IPS-NIHi7 (cell line): ENCODE data around the gene GRAP.
A peak's percentile ranks its signal among the peaks of the same experiment; 100 is the strongest.

ENCODE experiments used
- DNase-seq: peaks from one replicate; pipeline ENCODE4 v3.0.0; 2012; ENCODE audit warnings: mixed read lengths; ENCODE audit errors: extremely low spot score

The GRAP gene

GRCh38 chr17:18984273-18985114 is 62.3 kb downstream of the GRAP start:
- no peak for DNase-seq

GRCh38 chr17:18981642-18982424 is 64.9 kb downstream of the GRAP start:
- DNase-seq: peak; percentile 56

GRCh38 chr17:18981335-18981641 is 65.5 kb downstream of the GRAP start:
- no peak for DNase-seq

GRCh38 chr17:18980682-18981334 is 65.9 kb downstream of the GRAP start:
- peak; percentile 38 for DNase-seq

GRCh38 chr17:18978655-18979054 is 68.1 kb downstream of the GRAP start:
- DNase-seq: no peak

- DNase-seq: no peak
Measured at GRCh38 chr17:18978050-18978449, 68.7 kb downstream of the GRAP start.

GRCh38 chr17:18977646-18978045 is 69.1 kb downstream of the GRAP start:
- DNase-seq: no peak

- DNase-seq: no peak
Measured at GRCh38 chr17:18977021-18977420, 69.7 kb downstream of the GRAP start.

GRCh38 chr17:18976201-18976600 is 70.6 kb downstream of the GRAP start:
- DNase-seq: no peak

GRCh38 chr17:18975597-18975996 is 71.2 kb downstream of the GRAP start:
- no peak for DNase-seq

GRCh38 chr17:18974407-18975149 is 72.2 kb downstream of the GRAP start:
- no peak for DNase-seq

- no peak for DNase-seq
Measured at GRCh38 chr17:18971801-18972200, 75.0 kb downstream of the GRAP start.
